Stimulated activated naive CD8-positive, alpha-beta T cell treated with anti-CD3 and anti-CD28 coated beads, Interleukin-15, Interleukin-2, amounts not matched to agents 100 ng/mL and 50 ng/mL, for 24 hours (primary cell): ENCODE results near the gene ABCC3.
"Not testable (repeated sequence)": the region's sequence is repeated elsewhere in the genome, so short reads cannot be mapped to it uniquely, and the experiment has no call there.

ENCODE experiments used
- H3K27ac Mint-ChIP-seq: one replicate; pipeline ENCODE4 v1.8.0; 2021; ENCODE audit warnings: mild to moderate bottlenecking, mixed read lengths
- H3K27me3 Mint-ChIP-seq: one replicate; pipeline ENCODE4 v1.8.0; 2021; ENCODE audit warnings: mixed read lengths
- H3K36me3 Mint-ChIP-seq: one replicate; pipeline ENCODE4 v1.8.0; 2021; ENCODE audit warnings: low read depth, mixed read lengths
- H3K4me1 Mint-ChIP-seq: one replicate; pipeline ENCODE4 v1.8.0; 2021; ENCODE audit warnings: low read depth, mixed read lengths
- H3K4me3 Mint-ChIP-seq: one replicate; pipeline ENCODE4 v1.8.0; 2021; ENCODE audit warnings: mild to moderate bottlenecking, mixed read lengths
- H3K9me3 Mint-ChIP-seq: one replicate; pipeline ENCODE4 v1.8.0; 2021; ENCODE audit warnings: mixed read lengths

Gene ABCC3

GRCh38 chr17:50675190-50675589, 40.5 kb downstream of the ABCC3 start:
- H3K27me3 Mint-ChIP-seq, result peaks cover 5% of the 10 kb centered on the region
- no peak overlapping the region for H3K4me3 Mint-ChIP-seq
- no peak overlapping the region for H3K27ac Mint-ChIP-seq

DNA sequence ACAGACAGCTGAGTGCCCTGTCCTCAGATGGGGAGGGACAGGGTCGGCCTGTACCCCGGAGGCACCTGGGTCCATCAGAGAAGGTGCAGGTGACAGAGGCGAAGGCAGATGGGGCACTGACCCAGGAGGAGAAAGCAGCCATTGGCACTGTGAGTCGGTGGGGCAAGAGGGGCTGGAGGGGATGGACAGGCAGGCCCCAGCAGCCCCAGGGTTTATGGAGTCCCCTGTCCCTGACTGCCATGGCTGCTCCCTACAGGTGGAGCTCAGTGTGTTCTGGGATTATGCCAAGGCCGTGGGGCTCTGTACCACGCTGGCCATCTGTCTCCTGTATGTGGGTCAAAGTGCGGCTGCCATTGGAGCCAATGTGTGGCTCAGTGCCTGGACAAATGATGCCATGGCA, 40.9 kb downstream of the ABCC3 start:
- Mint-ChIP-seq H3K27ac (no peak overlapping the region), H3K36me3 (no peaks in the 10 kb centered on the region), H3K9me3 (no peaks in the 10 kb centered on the region), H3K4me1 (no peaks in the 10 kb centered on the region), H3K4me3 (no peak overlapping the region), H3K27me3 (peaks cover 5% of the 10 kb centered on the region)

More at GRCh38 chr17:50675190-50675589, 40.5 kb downstream of the ABCC3 start:
- no peaks in the 10 kb centered on the region for H3K4me1 Mint-ChIP-seq
- no peaks in the 10 kb centered on the region for H3K9me3 Mint-ChIP-seq
- H3K36me3 Mint-ChIP-seq, result no peaks in the 10 kb centered on the region

- Mint-ChIP-seq H3K27ac (no peak overlapping the region), H3K4me3 (no peak overlapping the region), H3K4me1 (peaks cover 3% of the 10 kb centered on the region), H3K27me3 (peaks cover 8% of the 10 kb centered on the region), H3K9me3 (no peaks in the 10 kb centered on the region), H3K36me3 (no peaks in the 10 kb centered on the region)
Measured at GRCh38 chr17:50676065-50676975, 41.6 kb downstream of the ABCC3 start.

- Mint-ChIP-seq H3K27ac (no peak overlapping the region), H3K9me3 (no peaks in the 10 kb centered on the region), H3K27me3 (peaks cover 16% of the 10 kb centered on the region), H3K4me3 (no peak overlapping the region), H3K36me3 (no peaks in the 10 kb centered on the region), H3K4me1 (peaks cover 4% of the 10 kb centered on the region)
Measured at GRCh38 chr17:50677851-50678375, 43.2 kb downstream of the ABCC3 start.

DNA sequence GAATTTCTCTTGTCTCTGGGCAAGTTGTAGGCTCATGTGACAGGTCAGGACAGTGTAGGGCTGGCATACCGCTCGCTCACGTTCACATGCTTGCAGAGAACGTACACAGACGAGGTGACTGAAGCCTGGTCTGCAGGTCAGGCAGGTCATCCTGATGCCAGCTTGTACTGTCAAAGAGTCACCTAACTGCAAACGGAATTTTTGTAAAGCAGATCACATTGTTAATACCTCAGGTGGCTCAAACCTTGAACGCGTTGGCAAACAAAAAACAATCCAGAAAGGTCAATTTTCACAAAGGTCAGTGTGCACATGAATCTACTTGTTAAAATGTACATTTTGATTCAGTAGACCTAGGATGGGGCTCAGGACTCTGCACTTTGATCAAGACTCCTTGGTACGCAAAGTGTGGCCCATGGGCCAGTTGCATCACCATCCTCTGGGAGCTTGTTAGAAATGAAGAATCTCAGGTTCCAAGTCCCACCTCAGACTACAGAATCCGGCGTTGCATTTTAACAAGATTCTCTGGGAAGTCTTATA, 44.4 kb downstream of the ABCC3 start:
- peaks cover 4% of the 10 kb centered on the region for H3K4me1 Mint-ChIP-seq

DNA sequence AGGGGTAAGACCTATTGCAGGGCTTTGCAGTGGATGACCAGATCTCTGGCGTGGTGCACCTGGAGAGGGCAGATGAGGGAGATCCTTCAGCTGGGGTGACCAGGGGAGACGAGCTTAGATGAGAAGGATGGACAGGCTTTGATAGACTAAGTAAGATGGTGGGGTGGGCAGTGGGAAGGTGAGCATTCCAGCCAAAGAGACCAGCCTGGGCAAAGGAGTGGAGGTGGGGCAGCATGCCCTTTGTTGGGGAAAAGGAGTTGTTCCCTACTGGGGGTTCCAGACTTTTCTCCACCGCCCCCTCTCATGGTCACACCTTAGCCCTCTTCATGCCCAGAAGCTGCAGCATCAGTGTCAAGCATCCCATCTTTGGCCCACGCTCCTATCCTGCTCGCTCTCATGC, 45.4 kb downstream of the ABCC3 start:
- no peaks in the 10 kb centered on the region for H3K36me3 Mint-ChIP-seq
- H3K27me3 Mint-ChIP-seq, result peaks cover 16% of the 10 kb centered on the region
- no peak overlapping the region for H3K27ac Mint-ChIP-seq
- peaks cover 4% of the 10 kb centered on the region for H3K4me1 Mint-ChIP-seq
- H3K4me3 Mint-ChIP-seq, result no peak overlapping the region
- no peaks in the 10 kb centered on the region for H3K9me3 Mint-ChIP-seq

More for the DNA sequence above, 44.4 kb downstream of the ABCC3 start:
- no peak overlapping the region for H3K27ac Mint-ChIP-seq
- H3K9me3 Mint-ChIP-seq, result no peaks in the 10 kb centered on the region
- H3K27me3 Mint-ChIP-seq, result peaks cover 16% of the 10 kb centered on the region
- no peak overlapping the region for H3K4me3 Mint-ChIP-seq
- H3K36me3 Mint-ChIP-seq, result no peaks in the 10 kb centered on the region

- H3K27me3 Mint-ChIP-seq, result peaks cover 16% of the 10 kb centered on the region
- not testable (repeated sequence) for H3K27ac Mint-ChIP-seq, H3K4me1 Mint-ChIP-seq, H3K9me3 Mint-ChIP-seq, H3K36me3 Mint-ChIP-seq, H3K4me3 Mint-ChIP-seq
Measured at GRCh38 chr17:50680543-50681262, 46.0 kb downstream of the ABCC3 start.

GRCh38 chr17:50681263-50682200, 46.9 kb downstream of the ABCC3 start:
- Mint-ChIP-seq H3K4me1 (peaks cover 4% of the 10 kb centered on the region), H3K4me3 (no peak overlapping the region), H3K9me3 (no peaks in the 10 kb centered on the region), H3K36me3 (no peaks in the 10 kb centered on the region), H3K27me3 (peaks cover 16% of the 10 kb centered on the region), H3K27ac (no peak overlapping the region)

- H3K9me3 Mint-ChIP-seq, result no peaks in the 10 kb centered on the region
- H3K4me1 Mint-ChIP-seq, result peaks cover 4% of the 10 kb centered on the region
- H3K36me3 Mint-ChIP-seq, result no peaks in the 10 kb centered on the region
- no peak overlapping the region for H3K27ac Mint-ChIP-seq
- no peak overlapping the region for H3K4me3 Mint-ChIP-seq
- H3K27me3 Mint-ChIP-seq, result peaks cover 16% of the 10 kb centered on the region
Measured at GRCh38 chr17:50682441-50682840, 47.8 kb downstream of the ABCC3 start.

- Mint-ChIP-seq H3K36me3 (no peaks in the 10 kb centered on the region), H3K27ac (no peak overlapping the region), H3K27me3 (peaks cover 16% of the 10 kb centered on the region), H3K4me3 (no peak overlapping the region), H3K9me3 (no peaks in the 10 kb centered on the region), H3K4me1 (peaks cover 4% of the 10 kb centered on the region)
Measured at GRCh38 chr17:50682938-50683337, 48.3 kb downstream of the ABCC3 start.

DNA sequence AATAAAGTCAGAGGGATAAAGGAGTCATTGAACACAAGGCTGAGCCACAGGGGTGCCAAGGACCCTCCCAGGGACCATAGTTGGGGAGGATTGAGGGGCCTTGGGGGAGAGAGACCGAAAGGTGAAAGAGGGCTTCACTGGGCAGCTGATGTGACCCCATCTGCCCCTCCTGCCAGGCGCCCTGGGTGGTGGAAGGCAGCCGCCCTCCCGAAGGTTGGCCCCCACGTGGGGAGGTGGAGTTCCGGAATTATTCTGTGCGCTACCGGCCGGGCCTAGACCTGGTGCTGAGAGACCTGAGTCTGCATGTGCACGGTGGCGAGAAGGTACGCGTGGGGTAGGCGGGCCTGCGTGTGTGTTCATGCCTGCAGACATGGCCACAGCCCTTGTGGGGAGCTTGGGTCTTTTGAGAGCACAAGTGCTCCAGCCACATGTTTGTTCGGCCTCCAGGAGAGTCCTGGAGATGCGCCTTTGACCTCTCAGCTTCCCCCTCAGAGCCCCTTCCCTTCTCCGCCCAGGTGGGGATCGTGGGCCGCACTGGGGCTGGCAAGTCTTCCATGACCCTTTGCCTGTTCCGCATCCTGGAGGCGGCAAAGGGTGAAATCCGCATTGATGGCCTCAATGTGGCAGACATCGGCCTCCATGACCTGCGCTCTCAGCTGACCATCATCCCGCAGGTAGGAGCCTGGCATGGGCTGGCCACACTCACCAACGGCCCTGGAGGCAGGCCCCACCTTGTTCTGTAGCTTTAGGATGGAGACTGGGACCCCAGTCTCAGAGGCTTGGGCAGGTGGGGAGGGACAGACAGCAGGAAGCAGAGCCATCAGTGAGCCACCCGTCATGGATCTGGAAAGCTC, 49.0 kb downstream of the ABCC3 start:
- Mint-ChIP-seq H3K4me3 (no peak overlapping the region), H3K27ac (no peak overlapping the region), H3K27me3 (peaks cover 16% of the 10 kb centered on the region)

GRCh38 chr17:50684288-50684611, 49.6 kb downstream of the ABCC3 start:
- Mint-ChIP-seq H3K27me3 (peaks cover 16% of the 10 kb centered on the region), H3K36me3 (no peaks in the 10 kb centered on the region), H3K9me3 (no peaks in the 10 kb centered on the region), H3K27ac (no peak overlapping the region), H3K4me3 (no peak overlapping the region), H3K4me1 (peaks cover 4% of the 10 kb centered on the region)

More for the DNA sequence above, 49.0 kb downstream of the ABCC3 start:
- Mint-ChIP-seq H3K36me3 (no peaks in the 10 kb centered on the region), H3K9me3 (no peaks in the 10 kb centered on the region), H3K4me1 (peaks cover 4% of the 10 kb centered on the region)

- peaks cover 15% of the 10 kb centered on the region for H3K27me3 Mint-ChIP-seq
- no peak overlapping the region for H3K27ac Mint-ChIP-seq
- H3K36me3 Mint-ChIP-seq, result no peaks in the 10 kb centered on the region
- H3K4me3 Mint-ChIP-seq, result no peak overlapping the region
- H3K9me3 Mint-ChIP-seq, result no peaks in the 10 kb centered on the region
- H3K4me1 Mint-ChIP-seq, result peaks cover 4% of the 10 kb centered on the region
Measured at GRCh38 chr17:50684612-50685333, 50.1 kb downstream of the ABCC3 start.
